ENCODE measurements around the gene NPAS2. TPM values are rescaled to one million over a fixed set of nuclear protein-coding genes. Genes with fewer than 3 reads are reported as not detected.

NPAS2 gene
- total RNA-seq, 1 experiment from 2014 or later = 42.3 TPM

GRCh38 chr2:101027852-101028251 is 207.9 kb downstream of the NPAS2 start:
- DNase-seq (ENCODE audit: extremely low read depth, low read depth) = no peak

DNA sequence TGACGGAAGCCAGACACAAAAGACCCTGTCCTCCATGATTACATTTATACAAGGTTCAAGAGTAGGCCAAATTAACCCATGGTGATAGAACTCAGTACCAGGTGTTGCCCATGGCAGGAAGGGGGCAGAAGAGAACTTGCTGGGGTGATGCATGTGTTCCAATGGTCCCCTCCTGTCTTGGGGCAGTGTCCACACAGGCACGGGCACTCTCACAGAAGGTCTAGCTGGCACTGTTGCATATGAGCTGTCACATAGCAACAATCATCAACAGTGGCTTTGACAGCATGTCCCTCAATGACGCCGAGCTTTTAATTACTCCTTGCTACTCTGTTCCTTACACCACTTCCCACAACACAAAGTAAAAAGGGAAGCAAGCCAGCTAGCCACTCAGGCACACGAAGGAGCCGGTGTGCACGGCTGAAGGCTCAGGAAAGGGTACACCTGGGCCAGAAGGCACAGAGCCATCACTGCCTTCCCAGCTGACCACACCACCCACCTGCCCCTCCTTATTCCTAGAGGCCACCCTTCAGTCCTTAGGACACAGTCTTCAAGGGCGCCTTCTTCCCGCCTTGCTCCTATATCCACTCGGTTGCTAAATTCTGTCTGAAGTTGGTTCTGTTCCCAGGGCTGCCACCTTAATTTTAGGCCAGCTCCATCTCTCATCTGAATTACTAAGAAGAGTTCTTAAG is 211.1 kb downstream of the NPAS2 start:
- no peak for DNase-seq (ENCODE audit: extremely low read depth, low read depth)

DNA sequence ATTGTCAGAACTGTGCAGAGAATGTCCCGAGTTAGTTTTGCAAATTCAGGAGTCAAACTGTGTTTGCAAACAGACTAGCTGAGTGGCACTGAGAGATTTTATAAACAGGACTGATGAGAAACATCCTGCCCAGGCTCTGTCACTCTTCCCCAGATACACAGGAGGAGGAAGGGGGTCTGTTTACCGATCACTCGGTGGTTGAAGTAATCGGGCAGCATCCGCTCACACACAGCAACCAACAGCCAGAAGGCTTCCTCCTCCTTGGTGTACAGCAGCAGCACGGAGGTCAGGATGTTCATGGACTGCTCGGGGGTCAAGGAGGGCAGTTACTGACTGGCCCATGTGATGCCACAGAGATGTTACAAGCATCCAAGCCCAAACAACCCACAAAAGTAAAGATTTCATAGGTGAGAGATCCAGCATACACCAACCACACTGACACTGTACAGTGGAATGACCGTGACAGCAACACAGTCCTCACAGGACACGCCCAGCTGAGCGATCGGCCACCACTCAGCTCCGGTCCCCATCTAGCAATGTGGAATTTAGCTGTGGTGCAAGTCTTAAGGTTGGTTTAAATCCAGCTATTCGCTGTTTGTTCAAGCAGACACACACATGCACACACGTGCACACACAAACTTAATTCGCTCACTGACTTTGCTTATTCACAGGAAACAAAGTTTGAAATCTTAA is 212.3 kb downstream of the NPAS2 start:
- DNase-seq (ENCODE audit: extremely low read depth, low read depth) = no peak

DNA sequence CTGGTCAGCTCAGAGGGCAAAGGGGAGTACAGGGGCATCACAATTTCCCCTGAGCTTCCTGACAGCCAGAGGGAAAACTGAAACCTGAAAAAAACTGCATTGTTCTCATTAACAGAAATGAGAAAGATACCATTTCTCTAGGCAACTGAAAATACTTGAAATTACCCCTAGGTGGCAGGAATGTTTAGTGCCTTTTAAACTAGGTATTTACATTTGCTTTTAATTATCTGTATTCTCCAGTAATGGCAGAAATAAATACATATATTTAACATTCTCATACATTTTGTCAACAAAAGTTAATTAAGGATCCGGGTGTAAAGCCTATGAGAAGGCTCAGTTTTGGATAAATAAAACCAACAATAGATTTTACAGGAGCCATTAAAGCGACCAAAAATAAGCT is 216.6 kb downstream of the NPAS2 start:
- DNase-seq (ENCODE audit: extremely low read depth, low read depth) = peak; percentile 43

DNA sequence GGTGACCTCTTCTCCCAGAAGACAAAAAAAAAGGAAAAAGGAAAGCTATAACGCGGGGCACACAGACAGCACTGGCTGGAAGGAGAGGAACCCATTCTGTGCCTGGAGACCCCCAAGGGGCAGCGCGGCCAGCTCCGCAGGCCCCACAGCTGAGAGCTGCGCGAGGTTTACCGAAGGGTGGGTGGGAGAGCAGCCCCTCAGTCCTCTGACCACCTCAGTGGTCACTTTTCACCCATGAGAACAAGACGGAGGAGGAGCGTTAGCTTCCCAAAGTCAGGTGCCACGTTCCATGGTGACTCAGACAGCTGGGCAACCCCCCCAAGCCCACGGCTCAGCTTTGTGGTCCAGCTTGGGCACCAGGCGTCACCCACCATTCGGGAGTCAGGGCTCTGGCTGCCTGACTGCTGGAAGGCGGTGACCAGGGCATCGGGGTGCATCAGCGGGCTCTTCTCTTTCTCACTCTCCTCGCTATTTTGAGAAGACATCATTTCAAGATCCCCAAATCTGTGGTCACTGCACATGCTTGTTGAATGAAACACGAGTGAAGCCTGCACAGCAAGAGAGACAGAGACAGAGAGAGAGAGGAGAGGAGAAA is 217.3 kb downstream of the NPAS2 start:
- no peak for DNase-seq (ENCODE audit: extremely low read depth, low read depth)

DNA sequence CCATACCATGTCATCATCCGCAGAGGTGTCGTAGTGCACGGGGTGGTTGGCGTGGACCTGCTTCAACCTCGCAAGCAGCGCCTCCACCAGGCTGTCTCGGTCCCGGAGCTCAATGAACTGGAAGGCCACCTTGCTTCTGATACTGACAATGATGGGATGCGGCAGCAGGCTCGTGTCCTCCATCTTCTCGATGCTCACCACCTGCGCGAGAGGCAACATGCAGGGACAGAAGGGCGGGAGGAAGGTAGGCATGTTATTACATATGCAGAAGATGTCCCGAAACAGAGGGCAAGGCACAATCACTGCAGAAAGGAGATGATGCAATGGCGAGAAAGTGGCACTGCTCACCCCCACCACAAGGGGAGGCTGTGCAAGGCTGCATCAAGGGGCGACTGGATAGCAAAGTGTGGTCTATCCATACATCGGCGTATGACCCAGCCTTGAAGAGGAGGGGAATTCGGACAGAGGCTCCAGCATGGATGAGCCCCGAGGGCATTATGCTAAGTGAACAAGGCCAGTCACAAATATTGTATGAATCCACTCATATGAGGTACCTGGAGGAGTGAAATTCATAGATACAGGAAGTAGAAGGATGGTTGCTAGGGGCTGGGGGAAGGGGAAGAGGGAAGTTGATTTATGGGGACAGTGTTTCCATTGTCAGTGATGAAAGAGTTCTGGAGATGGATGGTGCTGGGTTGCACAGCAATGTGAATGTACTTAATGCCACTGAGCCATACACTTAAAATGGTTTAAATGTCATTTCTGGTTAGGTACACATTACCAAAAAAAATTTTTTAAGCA is 218.7 kb downstream of the NPAS2 start:
- DNase-seq (ENCODE audit: extremely low read depth, low read depth) = peak; percentile 42

- no peak for DNase-seq (ENCODE audit: extremely low read depth, low read depth)
These were observed 220.1 kb downstream of the NPAS2 start for GRCh38 chr2:101040072-101040471.

DNA sequence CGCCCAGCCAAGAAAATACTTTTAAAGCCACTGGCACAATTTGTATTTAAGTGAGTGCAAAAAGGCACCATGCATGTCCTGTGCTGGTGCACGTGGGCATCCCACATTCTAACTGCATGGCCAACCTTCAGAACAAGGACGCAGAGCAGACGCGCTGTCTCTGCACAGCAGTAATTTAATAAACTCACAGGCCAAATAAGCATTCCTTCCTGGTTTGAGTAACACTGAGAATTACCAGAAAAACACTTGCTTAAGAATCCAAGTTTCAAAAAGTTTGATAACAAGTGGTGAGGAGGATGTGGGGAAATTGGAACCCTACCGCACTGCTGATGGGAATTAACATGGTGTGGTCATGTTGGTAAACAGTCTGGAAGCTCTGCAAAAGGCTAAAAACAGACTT is 220.8 kb downstream of the NPAS2 start:
- no peak for DNase-seq (ENCODE audit: extremely low read depth, low read depth)

DNA sequence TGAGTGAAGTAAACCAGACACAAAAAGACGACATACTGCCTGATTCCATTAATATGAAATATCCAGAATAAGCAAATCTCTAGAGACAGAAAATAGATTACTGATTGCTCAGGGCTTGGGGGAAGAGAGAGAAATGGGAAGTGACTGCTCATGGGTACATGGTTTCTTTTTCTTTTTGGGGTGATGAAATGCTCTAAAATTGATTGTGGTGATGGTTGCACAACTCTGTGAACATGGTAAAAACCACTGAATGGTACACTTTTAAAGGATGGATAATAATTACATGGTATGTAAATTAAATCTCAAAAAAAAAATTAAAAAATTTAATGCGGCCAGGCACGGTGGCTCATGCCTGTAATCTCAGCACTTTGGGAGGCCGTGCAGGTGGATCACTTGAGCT is 221.5 kb downstream of the NPAS2 start:
- no peak for DNase-seq (ENCODE audit: extremely low read depth, low read depth)

- no peak for DNase-seq (ENCODE audit: extremely low read depth, low read depth)
These were observed 225.4 kb downstream of the NPAS2 start for GRCh38 chr2:101045330-101045729.

Other genes with a start within 250 kb of the NPAS2 start
- 2,918 and 3,119 TPM in 2 replicates for gene RPL31, start 182.2 kb downstream of the NPAS2 start, total RNA-seq (2014; rRNA removed; shearing (Covaris generic))

Measured in NCI-H460 (cell line).